ENCODE data around the gene COA5.

COA5 gene

GRCh38 chr2:98565941-98566340, 42.4 kb downstream of the COA5 start:
- H3K4me2 ChIP-seq (ENCODE audit: low read length), result no peak overlapping the region
- no peaks in the 10 kb centered on the region for H3K36me3 ChIP-seq (ENCODE audit: control insufficient read depth, insufficient read depth, low read length)
- H3K9me3 ChIP-seq (ENCODE audit: control insufficient read depth, low read length), result no peaks in the 10 kb centered on the region
- no peaks in the 10 kb centered on the region for H3K4me1 ChIP-seq
- H3K27me3 ChIP-seq (ENCODE audit: control insufficient read depth, insufficient read depth, low read length), result no peaks in the 10 kb centered on the region
- no peaks in the 10 kb centered on the region for H3K79me2 ChIP-seq
- no peak overlapping the region for H3K27ac ChIP-seq
- H2AFZ ChIP-seq, result no peak overlapping the region
- TF ChIP-seq CTCF (IDR thresholded peaks at IDR 0.05), result no peak
- no peak overlapping the region for H3K9ac ChIP-seq
- H3K4me3 ChIP-seq (ENCODE audit: low read depth, low read length), result no peak overlapping the region

- TF ChIP-seq CTCF (IDR thresholded peaks at IDR 0.05), result no peak
Observed at GRCh38 chr2:98565286-98565860, 42.9 kb downstream of the COA5 start.

GRCh38 chr2:98564541-98565132, 43.7 kb downstream of the COA5 start:
- no peak overlapping the region for H3K27ac ChIP-seq

More at GRCh38 chr2:98565286-98565860, 42.9 kb downstream of the COA5 start:
- Histone ChIP-seq H3K4me1 (peaks cover under 1% of the 10 kb centered on the region), H3K9ac (no peak overlapping the region), H3K79me2 (no peaks in the 10 kb centered on the region), H3K4me2 (ENCODE audit: low read length) (no peak overlapping the region), H3K9me3 (ENCODE audit: control insufficient read depth, low read length) (no peaks in the 10 kb centered on the region), H3K36me3 (ENCODE audit: control insufficient read depth, insufficient read depth, low read length) (no peaks in the 10 kb centered on the region), H3K27ac (no peak overlapping the region), H3K4me3 (ENCODE audit: low read depth, low read length) (no peak overlapping the region), H2AFZ (no peak overlapping the region), H3K27me3 (ENCODE audit: control insufficient read depth, insufficient read depth, low read length) (no peaks in the 10 kb centered on the region)

GRCh38 chr2:98563394-98563793, 44.9 kb downstream of the COA5 start:
- no peak for TF ChIP-seq CTCF (IDR thresholded peaks at IDR 0.05)
- peak overlapping the region; percentile 8 for H3K4me2 ChIP-seq (ENCODE audit: low read length)
- H3K79me2 ChIP-seq, result no peaks in the 10 kb centered on the region
- H3K27me3 ChIP-seq (ENCODE audit: control insufficient read depth, insufficient read depth, low read length), result no peaks in the 10 kb centered on the region
- no peak overlapping the region for H3K9ac ChIP-seq
- H3K27ac ChIP-seq, result no peak overlapping the region
- H3K4me1 ChIP-seq, result peaks cover 10% of the 10 kb centered on the region
- H3K4me3 ChIP-seq (ENCODE audit: low read depth, low read length), result no peak overlapping the region
- H2AFZ ChIP-seq, result no peak overlapping the region
- no peaks in the 10 kb centered on the region for H3K9me3 ChIP-seq (ENCODE audit: control insufficient read depth, low read length)
- no peaks in the 10 kb centered on the region for H3K36me3 ChIP-seq (ENCODE audit: control insufficient read depth, insufficient read depth, low read length)

More at GRCh38 chr2:98564541-98565132, 43.7 kb downstream of the COA5 start:
- Histone ChIP-seq H3K4me3 (ENCODE audit: low read depth, low read length) (no peak overlapping the region), H3K4me2 (ENCODE audit: low read length) (no peak overlapping the region), H3K9ac (no peak overlapping the region), H2AFZ (no peak overlapping the region), H3K4me1 (peaks cover 8% of the 10 kb centered on the region), H3K36me3 (ENCODE audit: control insufficient read depth, insufficient read depth, low read length) (no peaks in the 10 kb centered on the region), H3K27me3 (ENCODE audit: control insufficient read depth, insufficient read depth, low read length) (no peaks in the 10 kb centered on the region), H3K79me2 (no peaks in the 10 kb centered on the region), H3K9me3 (ENCODE audit: control insufficient read depth, low read length) (no peaks in the 10 kb centered on the region)
- TF ChIP-seq CTCF (IDR thresholded peaks at IDR 0.05), result no peak
